Peyer's patch (tissue), 4 donors: Measurements from ENCODE around the gene IFNG-AS1.

Source experiments
- CTCF ChIP-seq, 6 experiments: fragments of 450-650 bp in 4 of 6; fragments of 200-600 bp in 2 of 6; sonication (generic) in 1 of 6; IDR thresholded peaks; one replicate each; pipeline ENCODE4 v1.5.1; 2017 to 2019; ENCODE audit warnings: antibody characterized with exemption in 6 of 6, mild to moderate bottlenecking in 3 of 6, moderate library complexity in 1 of 6
- POLR2A ChIP-seq, 2 donors: fragments of 450-650 bp; IDR thresholded peaks; one replicate each; pipeline ENCODE4 v1.5.1; 2017; ENCODE audit warnings: antibody characterized with exemption in 2 of 2, mild to moderate bottlenecking in 2 of 2, moderate library complexity in 2 of 2

DNA sequence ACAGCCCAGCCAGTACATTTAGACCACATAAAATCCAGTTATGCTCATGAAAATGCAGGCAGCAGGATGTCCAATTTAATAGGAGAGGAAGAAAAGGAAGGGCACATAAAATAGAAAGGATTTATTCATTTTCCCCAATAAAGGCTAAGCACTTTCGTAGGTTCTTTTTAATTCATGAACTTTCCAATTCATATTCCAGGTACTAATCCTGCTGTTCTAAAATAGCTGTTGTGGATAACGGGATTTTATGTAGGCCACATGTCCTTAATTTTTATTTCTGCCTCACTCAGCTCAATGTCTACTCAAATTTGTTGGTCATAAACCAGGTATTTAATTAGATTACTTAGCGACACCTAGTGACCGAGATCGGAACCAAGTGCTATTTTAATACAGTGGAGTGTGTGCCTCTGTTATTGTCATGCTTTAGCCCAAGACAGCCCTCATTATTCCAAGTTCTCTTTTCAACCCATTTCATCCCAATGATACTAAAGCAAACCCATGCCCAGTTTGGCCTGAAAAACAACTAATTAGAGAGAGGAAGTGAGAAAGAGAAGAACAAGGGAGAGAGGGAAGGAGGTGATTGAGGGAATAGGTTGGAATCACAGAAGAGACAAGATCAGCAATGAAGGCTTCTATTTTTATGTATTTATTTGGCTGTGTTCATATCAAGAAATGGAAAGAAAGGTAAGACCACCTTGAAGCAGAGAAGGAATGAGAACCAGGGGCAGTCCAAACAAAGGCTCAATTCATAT, 45.9 kb upstream of the IFNG-AS1 start:
- TF ChIP-seq CTCF (IDR thresholded peaks at IDR 0.05): peak; percentile 54 to 91 (median 82)
- TF ChIP-seq POLR2A (IDR thresholded peaks at IDR 0.05): no peak
